ENCODE data around the gene COA5.

DNA sequence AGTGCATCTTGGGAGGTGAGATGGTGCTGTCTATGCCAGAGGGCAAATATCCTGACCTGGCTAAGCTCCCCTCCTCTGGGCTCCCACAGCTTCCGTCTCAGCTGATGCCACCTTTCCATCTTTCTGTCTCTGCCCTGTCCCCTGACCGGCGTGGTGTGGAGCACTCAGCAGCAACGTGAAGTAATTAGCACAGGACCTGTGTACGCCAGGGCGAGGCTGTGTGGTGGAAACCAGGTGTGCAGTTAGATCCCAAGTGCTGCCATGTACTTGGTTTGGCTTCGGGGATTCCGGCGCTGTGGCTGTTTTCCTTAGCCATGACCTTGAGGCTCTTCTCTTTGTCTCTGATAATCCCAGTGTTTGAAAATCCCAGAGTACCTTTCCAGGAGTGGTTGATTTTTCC lies 36.5 kb downstream of the COA5 start:
- TF ChIP-seq EZH2phosphoT487 (IDR thresholded peaks at IDR 0.05; ENCODE audit: unreplicated experiment) (no peak), EZH2 (IDR thresholded peaks at IDR 0.05; ENCODE audit: low read depth, unreplicated experiment) (no peak), POLR2AphosphoS5 (IDR thresholded peaks at IDR 0.05; ENCODE audit: low read depth) (no peak)
- TF ChIP-seq, protein P1, sequence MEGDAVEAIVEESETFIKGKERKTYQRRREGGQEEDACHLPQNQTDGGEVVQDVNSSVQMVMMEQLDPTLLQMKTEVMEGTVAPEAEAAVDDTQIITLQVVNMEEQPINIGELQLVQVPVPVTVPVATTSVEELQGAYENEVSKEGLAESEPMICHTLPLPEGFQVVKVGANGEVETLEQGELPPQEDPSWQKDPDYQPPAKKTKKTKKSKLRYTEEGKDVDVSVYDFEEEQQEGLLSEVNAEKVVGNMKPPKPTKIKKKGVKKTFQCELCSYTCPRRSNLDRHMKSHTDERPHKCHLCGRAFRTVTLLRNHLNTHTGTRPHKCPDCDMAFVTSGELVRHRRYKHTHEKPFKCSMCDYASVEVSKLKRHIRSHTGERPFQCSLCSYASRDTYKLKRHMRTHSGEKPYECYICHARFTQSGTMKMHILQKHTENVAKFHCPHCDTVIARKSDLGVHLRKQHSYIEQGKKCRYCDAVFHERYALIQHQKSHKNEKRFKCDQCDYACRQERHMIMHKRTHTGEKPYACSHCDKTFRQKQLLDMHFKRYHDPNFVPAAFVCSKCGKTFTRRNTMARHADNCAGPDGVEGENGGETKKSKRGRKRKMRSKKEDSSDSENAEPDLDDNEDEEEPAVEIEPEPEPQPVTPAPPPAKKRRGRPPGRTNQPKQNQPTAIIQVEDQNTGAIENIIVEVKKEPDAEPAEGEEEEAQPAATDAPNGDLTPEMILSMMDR (conservative IDR thresholded peaks at IDR 0.05; ENCODE audit: low read depth in 2 of 2), result no peak
